HG03097 (cell line): ENCODE data around the gene C4B.
"Not testable (repeated sequence)": the region's sequence is repeated elsewhere in the genome, so short reads cannot be mapped to it uniquely, and the experiment has no call there.

Experiments
- ATAC-seq: cut with Tn5 transposase; IDR thresholded peaks from one replicate; pipeline ENCODE4 v1.9.1; 2021; ENCODE audit not compliant: unreplicated experiment, low FRiP score

C4B gene

GRCh38 chr6:32047855-32048766 is 33.5 kb downstream of the C4B start:
- no peak for ATAC-seq

GRCh38 chr6:32049149-32049548 is 34.6 kb downstream of the C4B start:
- ATAC-seq = not testable (repeated sequence)

- not testable (repeated sequence) for ATAC-seq
Observed at GRCh38 chr6:32049736-32050135, 35.1 kb downstream of the C4B start.

GRCh38 chr6:32050562-32050961 is 36.0 kb downstream of the C4B start:
- no peak for ATAC-seq

- ATAC-seq = not testable (repeated sequence)
Observed at GRCh38 chr6:32052626-32053025, 38.0 kb downstream of the C4B start.

- ATAC-seq = not testable (repeated sequence)
Observed at GRCh38 chr6:32053314-32053713, 38.7 kb downstream of the C4B start.

- ATAC-seq = not testable (repeated sequence)
Observed at GRCh38 chr6:32055756-32056155, 41.2 kb downstream of the C4B start.

- ATAC-seq = no peak
Observed at GRCh38 chr6:32056254-32056653, 41.7 kb downstream of the C4B start.

GRCh38 chr6:32057966-32058365 is 43.4 kb downstream of the C4B start:
- no peak for ATAC-seq

- ATAC-seq = no peak
Observed at GRCh38 chr6:32058511-32058963, 43.9 kb downstream of the C4B start.

GRCh38 chr6:32060966-32061655 is 46.5 kb downstream of the C4B start:
- no peak for ATAC-seq

GRCh38 chr6:32064706-32065105 is 50.1 kb downstream of the C4B start:
- no peak for ATAC-seq

- ATAC-seq = not testable (repeated sequence)
Observed at GRCh38 chr6:32067521-32067920, 52.9 kb downstream of the C4B start.

- ATAC-seq = not testable (repeated sequence)
Observed at GRCh38 chr6:32068315-32068714, 53.7 kb downstream of the C4B start.

GRCh38 chr6:32068867-32069266 is 54.3 kb downstream of the C4B start:
- no peak for ATAC-seq

- ATAC-seq = no peak
Observed at GRCh38 chr6:32069460-32069859, 54.9 kb downstream of the C4B start.

GRCh38 chr6:32069878-32070515 is 55.4 kb downstream of the C4B start:
- ATAC-seq = no peak

GRCh38 chr6:32070814-32071543 is 56.4 kb downstream of the C4B start:
- ATAC-seq = no peak

GRCh38 chr6:32073101-32073500 is 58.5 kb downstream of the C4B start:
- ATAC-seq = no peak

- ATAC-seq = no peak
Observed at GRCh38 chr6:32073613-32074012, 59.0 kb downstream of the C4B start.
